ENCODE data around the gene GSX1.

DNA sequence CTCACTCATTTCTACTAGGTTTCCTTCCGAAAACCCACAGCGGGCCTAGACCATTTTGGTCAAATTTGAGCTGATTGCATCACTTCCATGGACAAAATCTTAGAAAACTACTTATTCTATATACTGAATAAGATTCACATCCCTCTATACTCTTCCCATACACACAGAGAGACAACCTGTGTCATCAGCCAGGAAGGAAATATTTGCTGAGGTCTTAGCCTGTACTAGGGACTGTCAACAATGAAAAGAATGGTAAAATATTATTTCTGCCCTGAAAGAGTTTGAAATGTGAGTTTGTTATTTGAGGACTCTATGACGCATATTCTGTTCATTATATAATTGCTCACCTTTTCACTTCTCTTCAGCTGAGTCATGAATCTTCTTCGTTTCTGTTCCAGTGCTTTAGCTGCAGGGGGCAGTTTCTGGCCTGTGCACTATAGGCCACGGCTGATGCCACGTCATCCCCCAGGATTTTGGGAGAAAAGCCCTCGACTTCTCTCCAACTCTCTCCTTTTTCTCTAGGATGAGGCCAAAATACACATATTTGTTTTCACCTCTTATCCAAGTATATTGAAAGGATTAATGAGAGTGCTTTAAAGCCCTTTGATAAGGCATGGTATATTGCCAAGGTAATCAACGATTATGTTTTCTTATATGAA lies 47.7 kb downstream of the GSX1 start:
- TF ChIP-seq, protein P1, sequence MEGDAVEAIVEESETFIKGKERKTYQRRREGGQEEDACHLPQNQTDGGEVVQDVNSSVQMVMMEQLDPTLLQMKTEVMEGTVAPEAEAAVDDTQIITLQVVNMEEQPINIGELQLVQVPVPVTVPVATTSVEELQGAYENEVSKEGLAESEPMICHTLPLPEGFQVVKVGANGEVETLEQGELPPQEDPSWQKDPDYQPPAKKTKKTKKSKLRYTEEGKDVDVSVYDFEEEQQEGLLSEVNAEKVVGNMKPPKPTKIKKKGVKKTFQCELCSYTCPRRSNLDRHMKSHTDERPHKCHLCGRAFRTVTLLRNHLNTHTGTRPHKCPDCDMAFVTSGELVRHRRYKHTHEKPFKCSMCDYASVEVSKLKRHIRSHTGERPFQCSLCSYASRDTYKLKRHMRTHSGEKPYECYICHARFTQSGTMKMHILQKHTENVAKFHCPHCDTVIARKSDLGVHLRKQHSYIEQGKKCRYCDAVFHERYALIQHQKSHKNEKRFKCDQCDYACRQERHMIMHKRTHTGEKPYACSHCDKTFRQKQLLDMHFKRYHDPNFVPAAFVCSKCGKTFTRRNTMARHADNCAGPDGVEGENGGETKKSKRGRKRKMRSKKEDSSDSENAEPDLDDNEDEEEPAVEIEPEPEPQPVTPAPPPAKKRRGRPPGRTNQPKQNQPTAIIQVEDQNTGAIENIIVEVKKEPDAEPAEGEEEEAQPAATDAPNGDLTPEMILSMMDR (IDR thresholded peaks at IDR 0.05; ENCODE audit: low read depth, low read length): peak; percentile 60
- TF ChIP-seq EZH2phosphoT487 (IDR thresholded peaks at IDR 0.05; ENCODE audit: low read depth): no peak

Measured in OCI-LY3 (cell line).